GM19468 (cell line): Measurements from ENCODE around the gene SNRNP25.
A peak's percentile ranks its signal among the peaks of the same experiment; 100 is the strongest.

Experiments used
- ATAC-seq: cut with Tn5 transposase; IDR thresholded peaks from one replicate; pipeline ENCODE4 v1.9.1; 2021; ENCODE audit warnings: mild to moderate bottlenecking, moderate library complexity, moderate number of reproducible peaks; ENCODE audit not compliant: unreplicated experiment; ENCODE audit errors: extremely low read depth

SNRNP25 gene

DNA sequence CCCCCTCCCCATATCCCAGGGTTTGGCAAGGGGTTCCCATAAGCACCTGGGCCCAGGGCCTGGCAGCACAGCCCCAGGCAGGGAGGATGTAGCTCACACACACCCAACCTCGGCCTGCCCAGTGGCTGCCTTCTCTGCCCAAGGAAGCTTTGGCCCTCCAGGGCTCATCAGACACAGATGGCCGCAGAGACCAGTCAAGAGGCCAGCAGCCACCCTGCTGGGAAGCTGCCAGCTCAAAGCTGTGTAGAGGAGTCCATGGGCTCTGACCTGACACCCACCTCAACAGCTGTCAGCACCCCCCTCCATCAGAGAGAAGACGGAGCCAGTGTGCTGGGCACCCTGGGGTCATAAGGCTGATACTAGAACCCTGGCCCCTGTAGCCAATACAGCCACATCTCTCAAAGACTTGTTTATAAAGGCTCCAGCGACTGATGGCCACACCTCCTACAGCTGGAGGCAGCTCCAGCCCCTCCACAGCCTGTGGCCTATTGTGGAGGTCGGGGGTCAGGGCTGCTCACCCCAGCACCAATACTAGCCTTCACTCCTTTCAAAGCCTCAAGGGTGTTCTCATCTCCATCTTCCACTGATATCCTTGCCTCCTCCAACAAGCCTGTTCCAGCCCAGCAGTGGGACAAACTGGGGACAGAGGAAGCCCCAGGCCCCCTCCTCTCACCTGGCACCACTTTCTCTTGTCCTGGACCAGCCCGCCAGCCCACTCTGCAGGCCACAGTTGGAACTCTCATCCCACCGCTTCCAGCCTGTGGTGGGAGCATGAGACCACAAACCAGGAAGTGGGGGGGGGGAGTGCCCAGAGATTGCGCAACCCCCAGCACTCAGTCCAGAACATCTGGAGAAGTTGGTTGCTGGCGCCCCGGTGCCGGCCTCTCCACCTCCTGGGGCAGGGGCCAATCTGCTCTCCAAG lies 22.2 kb downstream of the SNRNP25 start:
- ATAC-seq: no peak

- ATAC-seq: no peak
Measured at GRCh38 chr16:76535-77272, 23.1 kb downstream of the SNRNP25 start.

DNA sequence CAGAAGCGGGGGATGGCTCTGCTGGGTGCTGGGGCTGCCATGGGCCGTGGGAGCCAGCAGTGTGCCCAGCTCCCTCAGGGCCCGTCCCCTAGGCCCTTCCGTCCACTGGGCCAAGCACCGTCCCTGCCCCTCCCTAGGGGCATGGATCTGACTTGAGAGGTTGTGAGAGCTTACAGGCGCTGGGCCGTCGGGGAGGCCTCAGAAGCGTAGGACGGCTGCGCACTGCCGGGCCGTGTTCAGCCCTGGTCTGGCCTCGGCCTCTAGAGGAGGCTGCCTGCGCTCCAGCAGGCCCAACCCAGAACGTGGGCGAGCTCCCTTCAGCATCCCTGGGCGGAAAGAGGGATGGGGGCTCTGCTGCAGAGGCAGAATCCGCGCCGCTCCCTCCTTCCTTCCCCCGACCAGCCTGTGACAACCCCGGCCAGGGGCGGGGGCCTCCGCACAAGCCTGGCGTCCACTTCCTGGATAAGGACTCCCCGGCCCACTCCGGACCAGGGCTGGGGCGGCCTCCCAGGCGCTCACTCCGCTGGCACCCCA lies 23.7 kb downstream of the SNRNP25 start:
- ATAC-seq: no peak

- ATAC-seq: peak; percentile 53
Measured at GRCh38 chr16:77807-78443, 24.3 kb downstream of the SNRNP25 start, which contains the start of gene MPG. Gene MPG, plus strand, starts transcription at chr16:78225. Its CDS starts 85 bp downstream, at chr16:78310.

- no peak for ATAC-seq
Measured at GRCh38 chr16:78444-79150, 25.0 kb downstream of the SNRNP25 start.

DNA sequence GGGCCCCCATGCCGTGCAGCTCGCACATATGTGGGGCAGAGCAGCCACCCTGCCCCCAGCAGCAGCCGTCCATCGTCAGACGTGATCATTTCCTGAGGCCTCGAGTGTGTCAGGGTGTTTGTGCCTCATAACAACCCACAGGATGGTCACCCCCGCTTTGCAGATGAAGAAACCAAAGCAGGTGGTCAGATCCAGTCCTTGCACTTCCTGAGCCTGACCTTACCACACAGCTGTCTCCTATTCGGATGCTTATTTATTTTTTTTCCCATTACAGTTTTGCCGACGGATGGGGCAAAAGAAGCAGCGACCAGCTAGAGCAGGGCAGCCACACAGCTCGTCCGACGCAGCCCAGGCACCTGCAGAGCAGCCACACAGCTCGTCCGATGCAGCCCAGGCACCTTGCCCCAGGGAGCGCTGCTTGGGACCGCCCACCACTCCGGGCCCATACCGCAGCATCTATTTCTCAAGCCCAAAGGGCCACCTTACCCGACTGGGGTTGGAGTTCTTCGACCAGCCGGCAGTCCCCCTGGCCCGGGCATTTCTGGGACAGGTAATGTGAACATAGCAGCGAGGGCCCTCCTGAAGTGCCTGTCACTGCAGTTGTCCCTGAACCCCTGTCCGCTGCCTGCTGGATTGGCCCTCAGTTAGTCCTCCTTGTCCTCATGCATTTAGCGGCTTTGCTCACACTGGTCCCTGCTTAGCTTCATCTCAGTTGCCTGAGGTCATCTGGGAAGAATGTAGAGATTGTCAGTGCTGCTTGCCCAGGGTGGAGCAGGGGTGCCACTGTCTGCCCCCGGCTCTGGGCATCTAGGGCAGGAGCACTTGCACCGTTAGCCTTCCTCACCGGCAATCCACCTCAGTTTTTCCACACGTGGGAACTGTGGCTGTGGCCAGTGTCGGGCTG lies 25.8 kb downstream of the SNRNP25 start:
- ATAC-seq: no peak

- ATAC-seq: no peak
Measured at GRCh38 chr16:83060-83603, 29.5 kb downstream of the SNRNP25 start.

- ATAC-seq: no peak
Measured at GRCh38 chr16:83781-84615, 30.4 kb downstream of the SNRNP25 start.

DNA sequence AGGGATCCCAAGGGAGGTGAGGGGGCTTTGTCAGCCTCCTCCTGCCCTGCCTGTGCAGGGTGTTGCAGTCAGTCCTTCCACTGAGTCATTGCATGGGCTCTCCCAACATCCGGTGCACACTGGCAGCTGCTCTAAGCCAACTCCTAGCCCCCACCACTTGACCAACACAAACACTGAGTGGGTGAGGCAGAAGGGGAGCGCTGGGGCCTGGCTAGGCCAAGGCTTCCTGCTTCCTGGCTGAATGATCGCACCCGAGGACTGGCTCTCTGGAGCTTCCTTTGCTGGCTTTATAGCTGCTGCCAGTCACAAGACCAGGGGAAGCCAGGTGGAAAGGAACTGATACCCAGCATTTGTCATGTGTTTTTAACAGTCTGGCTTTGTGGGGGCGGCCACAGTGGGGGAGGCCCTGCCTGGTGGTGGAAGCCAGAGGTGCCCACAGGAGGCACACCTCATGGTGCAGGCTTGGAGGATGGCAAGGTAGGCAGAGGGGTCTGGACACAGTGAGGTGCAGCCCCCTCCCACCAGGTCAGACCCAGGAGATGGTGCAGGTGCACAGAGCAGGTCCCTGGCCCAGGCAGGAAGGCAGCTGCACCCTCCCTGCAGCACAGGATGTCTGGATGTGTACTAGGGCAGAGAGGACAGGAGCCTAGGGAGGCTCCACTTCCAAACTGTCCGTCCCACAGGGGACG lies 31.2 kb downstream of the SNRNP25 start:
- no peak for ATAC-seq

DNA sequence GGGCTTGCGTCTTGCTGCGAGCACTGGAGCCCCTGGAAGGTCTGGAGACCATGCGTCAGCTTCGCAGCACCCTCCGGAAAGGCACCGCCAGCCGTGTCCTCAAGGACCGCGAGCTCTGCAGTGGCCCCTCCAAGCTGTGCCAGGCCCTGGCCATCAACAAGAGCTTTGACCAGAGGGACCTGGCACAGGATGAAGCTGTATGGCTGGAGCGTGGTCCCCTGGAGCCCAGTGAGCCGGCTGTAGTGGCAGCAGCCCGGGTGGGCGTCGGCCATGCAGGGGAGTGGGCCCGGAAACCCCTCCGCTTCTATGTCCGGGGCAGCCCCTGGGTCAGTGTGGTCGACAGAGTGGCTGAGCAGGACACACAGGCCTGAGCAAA lies 31.8 kb downstream of the SNRNP25 start:
- ATAC-seq: no peak

DNA sequence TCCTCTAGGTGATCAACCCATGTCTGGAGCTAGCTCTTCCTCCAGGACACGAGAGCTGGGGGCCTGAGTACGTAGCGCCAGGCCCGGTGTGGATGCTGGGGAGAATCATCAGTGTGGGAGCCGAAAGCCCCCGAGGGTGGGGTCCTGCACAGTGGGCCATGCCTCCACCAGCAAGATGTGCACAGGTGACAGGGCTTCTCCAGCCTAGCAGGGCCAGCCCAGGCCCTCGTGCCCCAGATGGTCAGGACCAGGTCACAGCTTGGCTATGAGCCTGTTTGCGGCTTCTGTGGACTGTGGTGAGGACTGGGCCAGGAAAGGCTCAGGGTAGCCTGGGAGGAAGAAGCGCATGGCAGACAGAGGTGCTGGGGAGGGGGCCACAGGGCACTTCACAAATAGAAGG lies 32.2 kb downstream of the SNRNP25 start:
- ATAC-seq: no peak

- no peak for ATAC-seq
Measured at GRCh38 chr16:86483-86952, 32.9 kb downstream of the SNRNP25 start.

DNA sequence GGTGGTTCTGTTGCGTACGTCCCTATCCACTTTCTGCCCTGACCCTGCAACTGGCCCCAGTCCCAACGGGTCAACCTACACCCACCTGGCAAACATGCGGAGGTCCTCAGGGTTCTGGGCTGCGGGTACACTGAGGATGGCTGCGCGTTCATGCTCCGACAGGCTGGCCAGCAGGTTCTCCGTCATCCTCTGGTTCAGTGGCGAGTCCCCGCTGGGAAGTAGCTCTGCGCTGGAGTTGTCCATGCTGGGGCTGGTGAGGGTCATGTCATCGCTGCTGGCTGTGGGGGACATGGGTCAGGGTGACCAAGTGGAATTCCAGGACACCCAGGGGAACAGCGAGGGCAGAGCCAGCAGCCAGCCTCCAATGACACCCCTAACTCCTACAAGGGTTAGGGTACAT lies 35.0 kb downstream of the SNRNP25 start:
- no peak for ATAC-seq

GRCh38 chr16:89391-90302 lies 36.0 kb downstream of the SNRNP25 start:
- ATAC-seq: no peak

DNA sequence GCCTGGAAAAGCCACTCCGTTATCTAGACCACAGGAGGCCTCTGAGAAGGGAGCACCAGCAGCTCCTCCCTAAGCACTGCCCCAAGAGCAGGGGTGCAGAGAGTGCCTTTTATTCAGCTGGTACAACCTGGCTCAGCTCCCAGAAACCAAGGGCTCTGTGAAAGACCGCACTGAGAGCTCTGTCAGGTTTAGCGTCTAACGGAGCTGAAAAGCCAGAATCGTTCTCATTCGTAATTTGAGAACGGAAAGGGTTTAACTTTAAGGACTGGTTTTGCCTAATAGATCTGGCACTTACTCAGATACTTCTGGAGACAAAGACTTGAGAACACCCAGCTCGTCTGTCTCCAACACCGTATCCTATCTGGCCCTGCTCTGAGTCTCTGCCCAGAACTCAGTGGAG lies 37.9 kb downstream of the SNRNP25 start:
- no peak for ATAC-seq
